ENCODE data around the gene EEF2K.

EEF2K gene

DNA sequence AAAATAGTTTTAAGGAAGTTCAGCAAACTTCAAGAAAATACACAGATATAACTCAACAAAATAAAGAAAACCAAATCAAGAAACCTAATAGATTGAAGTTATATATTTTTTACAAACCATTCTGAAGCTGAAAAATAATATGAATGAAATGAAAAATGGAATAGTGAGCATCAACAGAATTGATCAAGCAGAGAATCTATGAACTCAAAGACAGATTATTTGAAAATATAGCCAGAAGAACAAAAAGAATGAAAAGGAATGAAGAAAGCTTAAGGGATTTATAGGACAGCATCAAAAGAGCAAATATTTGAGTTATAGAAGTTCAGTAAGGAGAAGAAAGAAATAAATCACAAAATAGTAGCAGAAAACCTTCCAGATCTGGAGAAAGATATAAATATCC lies 130.5 kb downstream of the EEF2K start:
- no peak for DNase-seq (ENCODE audit: low spot score)

DNA sequence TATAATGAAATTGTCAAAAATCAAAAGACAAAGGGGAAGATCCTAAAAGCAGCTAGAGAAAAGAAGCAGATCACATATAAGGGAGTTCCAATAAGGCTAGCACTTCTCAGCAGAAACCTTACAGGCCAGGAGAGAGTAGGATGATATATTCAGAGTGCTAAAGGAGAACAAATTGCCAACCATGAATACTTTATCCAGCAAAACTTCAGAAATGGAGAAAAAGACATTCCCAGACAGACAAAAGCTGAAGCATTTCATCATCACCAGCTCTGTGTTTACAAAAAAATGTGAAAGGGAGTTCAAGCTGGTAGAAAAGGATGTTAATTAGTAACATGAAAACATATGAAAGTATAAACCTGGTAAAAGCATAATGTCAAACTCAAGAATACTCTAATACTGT lies 131.0 kb downstream of the EEF2K start:
- DNase-seq (ENCODE audit: low spot score): no peak

DNA sequence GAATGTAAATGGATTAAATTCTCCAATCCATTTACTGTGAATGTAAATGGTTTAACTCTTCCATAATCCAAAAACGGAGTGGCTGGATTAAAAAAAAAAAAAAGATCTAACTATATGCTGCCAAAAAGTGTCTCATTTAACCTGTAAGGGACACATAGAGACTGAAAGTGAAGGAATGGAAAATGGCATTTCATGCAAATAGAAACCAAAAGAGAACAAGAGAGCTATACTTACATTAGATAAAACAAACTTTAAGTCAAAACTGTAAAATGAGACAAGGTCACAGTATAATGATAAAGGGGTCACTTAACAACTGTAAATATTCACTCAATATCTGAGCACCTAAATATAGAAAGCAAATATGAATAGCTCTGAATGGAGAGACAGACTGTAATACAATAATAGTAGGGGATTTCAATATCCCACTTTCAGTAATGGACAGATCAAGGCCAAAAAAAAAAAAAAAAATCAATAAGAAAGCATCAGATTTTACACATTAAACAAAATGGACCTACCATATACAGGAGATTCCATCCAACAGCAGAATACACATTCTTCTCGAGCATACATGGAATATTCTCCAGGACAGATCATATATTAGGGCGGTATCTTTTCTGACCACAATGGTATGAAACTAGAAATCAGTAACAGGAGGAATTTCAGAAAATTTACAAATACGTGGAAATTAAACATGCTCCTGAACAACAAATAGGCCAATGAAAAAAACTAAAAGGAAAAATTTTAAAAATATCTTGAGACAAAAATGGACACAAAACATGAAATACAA lies 132.0 kb downstream of the EEF2K start:
- DNase-seq (ENCODE audit: low spot score): no peak

Data from pons (tissue), 1 donor.